ENCODE results near the gene SBDS. TPM values are rescaled to one million over a fixed set of nuclear protein-coding genes. Genes with fewer than 3 reads are reported as not detected.

Gene SBDS
- total RNA-seq, 1 experiment from 2014 or later, result 37.8 TPM

DNA sequence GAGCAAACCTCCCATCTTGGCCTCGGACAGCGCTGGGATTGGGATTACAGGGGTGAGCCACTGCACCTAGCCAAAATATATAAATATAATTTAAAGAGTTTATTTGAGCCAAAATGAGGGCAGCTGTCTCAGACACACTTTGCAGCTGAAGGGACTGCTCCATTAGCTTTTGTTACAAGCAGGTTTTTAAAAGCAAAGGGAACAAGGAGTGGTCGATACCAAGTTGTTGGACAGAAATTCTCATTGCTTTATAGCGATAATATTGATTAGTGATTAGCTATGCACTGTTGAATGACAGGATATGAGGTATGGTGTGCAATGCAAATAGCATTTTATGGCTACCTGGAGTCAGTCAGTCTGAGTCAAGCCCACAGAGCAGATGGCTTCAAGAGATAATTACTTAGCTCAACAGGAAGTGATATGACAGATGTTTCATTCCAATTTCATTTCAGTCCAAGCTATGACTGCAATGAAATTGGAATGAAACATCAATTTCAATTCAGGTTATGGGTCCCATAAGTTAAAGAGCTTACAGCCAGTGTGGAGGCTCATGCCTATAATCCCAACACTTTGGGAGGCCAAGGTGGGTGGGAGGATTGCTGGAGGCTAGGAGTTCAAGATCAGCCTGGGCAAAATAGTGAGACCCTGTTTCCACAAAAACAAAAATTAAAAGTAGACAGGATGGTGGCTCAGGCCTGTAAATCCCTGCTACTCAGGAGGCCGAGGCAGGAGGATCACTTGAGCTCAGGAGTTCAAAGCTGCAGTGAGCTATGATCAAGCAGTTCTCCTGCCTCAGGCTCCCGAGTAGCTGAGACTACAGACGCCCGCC lies 24.4 kb upstream of the SBDS start:
- no peak overlapping the region for H3K4ac ChIP-seq (ENCODE audit: low read depth, low read length)
- H2AFZ ChIP-seq (ENCODE audit: low read length), result no peak overlapping the region
- Mint-ChIP-seq H3K27ac (no peak overlapping the region), H3K4me1 (no peaks in the 10 kb centered on the region), H3K27me3 (ENCODE audit: low read depth) (no peaks in the 10 kb centered on the region), H3K4me3 (no peak overlapping the region), H3K9me3 (no peaks in the 10 kb centered on the region), H3K36me3 (ENCODE audit: insufficient read depth in 1 of 3, low read depth in 3 of 3) (peaks cover 19 to 65% (median 53%) of the 10 kb centered on the region in 3 experiments; a peak in 6 of 7 replicates)
- H4K8ac ChIP-seq (replicated peaks; ENCODE audit: insufficient read length, low read depth, low read length), result no peak overlapping the region
- H3K27ac ChIP-seq (ENCODE audit: insufficient read length, low read depth, low read length), result no peak overlapping the region
- no peak overlapping the region for H2AK5ac ChIP-seq (ENCODE audit: insufficient read length, low read length)
- no peaks in the 10 kb centered on the region for H4K20me1 ChIP-seq (ENCODE audit: control insufficient read depth, insufficient read depth, insufficient read length)
- H3K56ac ChIP-seq (ENCODE audit: insufficient read length, low read depth, low read length), result no peak overlapping the region
- H3K79me2 ChIP-seq (ENCODE audit: insufficient read depth, low read length), result no peaks in the 10 kb centered on the region
- DNase-seq, result no peak
- no peak overlapping the region for H3K9ac ChIP-seq (ENCODE audit: extremely low read depth, insufficient read length, low read length)
- H3K4me1 ChIP-seq (ENCODE audit: insufficient read depth, low read length), result no peaks in the 10 kb centered on the region
- no peak overlapping the region for H4K91ac ChIP-seq (ENCODE audit: insufficient read length, low read depth, low read length)
- H3K14ac ChIP-seq (ENCODE audit: insufficient read depth, low read length), result no peak overlapping the region
- no peak overlapping the region for H2BK12ac ChIP-seq (ENCODE audit: insufficient read length, low read depth, low read length)
- H3K23ac ChIP-seq (ENCODE audit: insufficient read length, low read depth, low read length), result no peak overlapping the region
- no peak overlapping the region for H3K18ac ChIP-seq (ENCODE audit: insufficient read length, low read depth, low read length)
- no peaks in the 10 kb centered on the region for H3K79me1 ChIP-seq (ENCODE audit: insufficient read depth, low read depth, low read length, poor library complexity, severe bottlenecking)
- H2BK120ac ChIP-seq (ENCODE audit: low read depth, low read length, poor library complexity, severe bottlenecking), result no peak overlapping the region
- H2BK15ac ChIP-seq (ENCODE audit: low read depth, low read length), result no peak overlapping the region
- no peaks in the 10 kb centered on the region for H3K27me3 ChIP-seq (ENCODE audit: insufficient read depth, low read length)
- no peaks in the 10 kb centered on the region for H3K9me3 ChIP-seq (ENCODE audit: control insufficient read depth, low read depth, low read length)
- H2BK5ac ChIP-seq (ENCODE audit: insufficient read length, low read length), result no peak overlapping the region
- no peaks in the 10 kb centered on the region for H3K23me2 ChIP-seq (ENCODE audit: insufficient read length, low read depth, low read length, poor library complexity, severe bottlenecking)
- H2BK20ac ChIP-seq (ENCODE audit: low read depth, low read length, poor library complexity, severe bottlenecking), result no peak overlapping the region
- no CpG with 5 or more reads among the region's 8 CpGs for WGBS (ENCODE audit: extremely low coverage, insufficient read length, low lambda C conversion rate)
- H3K4me2 ChIP-seq (ENCODE audit: insufficient read depth, insufficient read length, low read length), result no peak overlapping the region
- H4K5ac ChIP-seq (ENCODE audit: insufficient read length, low read depth, low read length), result no peak overlapping the region
- TF ChIP-seq, protein P1, sequence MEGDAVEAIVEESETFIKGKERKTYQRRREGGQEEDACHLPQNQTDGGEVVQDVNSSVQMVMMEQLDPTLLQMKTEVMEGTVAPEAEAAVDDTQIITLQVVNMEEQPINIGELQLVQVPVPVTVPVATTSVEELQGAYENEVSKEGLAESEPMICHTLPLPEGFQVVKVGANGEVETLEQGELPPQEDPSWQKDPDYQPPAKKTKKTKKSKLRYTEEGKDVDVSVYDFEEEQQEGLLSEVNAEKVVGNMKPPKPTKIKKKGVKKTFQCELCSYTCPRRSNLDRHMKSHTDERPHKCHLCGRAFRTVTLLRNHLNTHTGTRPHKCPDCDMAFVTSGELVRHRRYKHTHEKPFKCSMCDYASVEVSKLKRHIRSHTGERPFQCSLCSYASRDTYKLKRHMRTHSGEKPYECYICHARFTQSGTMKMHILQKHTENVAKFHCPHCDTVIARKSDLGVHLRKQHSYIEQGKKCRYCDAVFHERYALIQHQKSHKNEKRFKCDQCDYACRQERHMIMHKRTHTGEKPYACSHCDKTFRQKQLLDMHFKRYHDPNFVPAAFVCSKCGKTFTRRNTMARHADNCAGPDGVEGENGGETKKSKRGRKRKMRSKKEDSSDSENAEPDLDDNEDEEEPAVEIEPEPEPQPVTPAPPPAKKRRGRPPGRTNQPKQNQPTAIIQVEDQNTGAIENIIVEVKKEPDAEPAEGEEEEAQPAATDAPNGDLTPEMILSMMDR (conservative IDR thresholded peaks at IDR 0.05), result no peak
- H3T11ph ChIP-seq (ENCODE audit: low read length), result no peak overlapping the region

Measured in H9 (cell line).